Measurements from ENCODE around the gene LMNA. TPM values are rescaled to one million over a fixed set of nuclear protein-coding genes. Genes with fewer than 3 reads are reported as not detected.

The LMNA gene
- total RNA-seq (2022) (499 and 514 TPM in 2 replicates), Bru-seq, nascent RNA (percentile 80 among the genes with signal in this experiment), BruChase-seq, experiment 1, labeled RNA remaining after a 6-hour chase (percentile 87 among the genes with signal in this experiment), BruChase-seq, experiment 2, labeled RNA remaining after a 2-hour chase (percentile 79 among the genes with signal in this experiment)
- long read RNA-seq, transcript LMNA-206 (12 exons, 3,190 nt) = major isoform, 148 of 694 reads
- long read RNA-seq, partial matches to known transcripts = 488 of 694 reads
- long read RNA-seq, other reads (novel, unspliced or antisense) = 52 of 694 reads

DNA sequence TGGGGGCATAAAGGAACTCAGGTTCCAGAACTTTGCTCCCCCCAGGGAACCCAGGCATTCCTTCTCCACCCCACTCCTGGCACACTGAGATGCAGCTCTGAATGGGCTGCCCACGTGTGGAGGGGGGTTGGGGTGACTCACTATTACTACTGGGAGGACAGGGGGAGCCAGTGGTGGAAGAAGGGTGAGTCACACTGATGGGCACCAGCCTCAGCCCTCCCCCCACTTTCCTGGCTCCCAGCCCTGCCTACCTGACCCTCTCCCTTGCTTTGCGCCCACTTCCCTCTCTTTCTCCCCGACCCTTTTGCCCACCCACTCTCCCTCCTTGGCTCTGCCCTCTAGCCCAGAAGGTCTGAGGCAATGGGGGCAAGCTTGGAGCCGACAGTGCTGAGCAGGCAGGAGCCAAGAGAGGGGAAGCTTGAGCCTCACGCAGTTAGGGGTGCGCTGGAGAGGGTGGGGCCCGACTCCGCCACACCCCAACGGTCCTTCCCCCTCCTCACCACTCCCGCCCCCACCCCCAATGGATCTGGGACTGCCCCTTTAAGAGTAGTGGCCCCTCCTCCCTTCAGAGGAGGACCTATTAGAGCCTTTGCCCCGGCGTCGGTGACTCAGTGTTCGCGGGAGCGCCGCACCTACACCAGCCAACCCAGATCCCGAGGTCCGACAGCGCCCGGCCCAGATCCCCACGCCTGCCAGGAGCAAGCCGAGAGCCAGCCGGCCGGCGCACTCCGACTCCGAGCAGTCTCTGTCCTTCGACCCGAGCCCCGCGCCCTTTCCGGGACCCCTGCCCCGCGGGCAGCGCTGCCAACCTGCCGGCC, at the start of gene LMNA:
TSS of gene LMNA (plus strand) at position 611 of the 818 bp plus-strand sequence. CDS start 208 bp downstream, outside the sequence.
- no peaks in the 10 kb centered on the region for H3K9me3 Mint-ChIP-seq (ENCODE audit: low read depth, unreplicated experiment)
- TF ChIP-seq, protein P1, sequence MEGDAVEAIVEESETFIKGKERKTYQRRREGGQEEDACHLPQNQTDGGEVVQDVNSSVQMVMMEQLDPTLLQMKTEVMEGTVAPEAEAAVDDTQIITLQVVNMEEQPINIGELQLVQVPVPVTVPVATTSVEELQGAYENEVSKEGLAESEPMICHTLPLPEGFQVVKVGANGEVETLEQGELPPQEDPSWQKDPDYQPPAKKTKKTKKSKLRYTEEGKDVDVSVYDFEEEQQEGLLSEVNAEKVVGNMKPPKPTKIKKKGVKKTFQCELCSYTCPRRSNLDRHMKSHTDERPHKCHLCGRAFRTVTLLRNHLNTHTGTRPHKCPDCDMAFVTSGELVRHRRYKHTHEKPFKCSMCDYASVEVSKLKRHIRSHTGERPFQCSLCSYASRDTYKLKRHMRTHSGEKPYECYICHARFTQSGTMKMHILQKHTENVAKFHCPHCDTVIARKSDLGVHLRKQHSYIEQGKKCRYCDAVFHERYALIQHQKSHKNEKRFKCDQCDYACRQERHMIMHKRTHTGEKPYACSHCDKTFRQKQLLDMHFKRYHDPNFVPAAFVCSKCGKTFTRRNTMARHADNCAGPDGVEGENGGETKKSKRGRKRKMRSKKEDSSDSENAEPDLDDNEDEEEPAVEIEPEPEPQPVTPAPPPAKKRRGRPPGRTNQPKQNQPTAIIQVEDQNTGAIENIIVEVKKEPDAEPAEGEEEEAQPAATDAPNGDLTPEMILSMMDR (IDR thresholded peaks at IDR 0.05; ENCODE audit: unreplicated experiment) = no peak
- BruUV-seq (replicated peaks) = no TSS peak
- peaks cover 65% of the 10 kb centered on the region for H3K36me3 Mint-ChIP-seq (ENCODE audit: insufficient read depth, unreplicated experiment)
- intact Hi-C loops (cut with micrococcal nuclease; ENCODE audit: unreplicated experiment) = no loop called here
- peak within 1 kb of the TSS; percentile 85 for H3K27ac Mint-ChIP-seq (ENCODE audit: unreplicated experiment)
- peak; percentile 96 for DNase-seq
- H3K4me3 Mint-ChIP-seq (ENCODE audit: low read depth, unreplicated experiment) = peak within 1 kb of the TSS; percentile 82
- peaks cover 52% of the 10 kb centered on the region for H3K4me1 Mint-ChIP-seq (ENCODE audit: low read depth, unreplicated experiment)
- CTCF ChIA-PET = interaction anchor here (0.5 to 3.2 kb wide), 8 partner anchors 9 to 169 kb away, joined by 3 to 25 read pairs (median 6); partner anchors contain the start of gene SMG5
- no peaks in the 10 kb centered on the region for H3K27me3 Mint-ChIP-seq (ENCODE audit: unreplicated experiment)

DNA sequence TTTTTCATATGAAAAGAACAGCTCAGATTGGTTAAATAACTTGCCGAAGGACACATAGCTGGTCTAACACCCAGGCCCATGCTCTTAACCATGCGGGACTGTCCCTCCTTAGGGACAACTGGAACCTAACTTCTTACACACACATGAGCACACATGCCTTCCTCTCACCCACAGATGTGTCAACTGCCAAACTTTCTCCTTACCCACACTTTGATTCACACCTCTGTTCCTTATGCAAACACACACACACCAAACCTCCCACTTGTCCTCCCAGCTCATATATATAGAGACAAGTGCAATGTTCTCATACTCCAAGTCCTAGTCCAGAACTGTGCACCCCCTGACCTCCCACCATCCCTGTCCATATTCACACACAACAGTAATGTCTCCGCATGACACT, 49.3 kb upstream of the LMNA start:
- DNase-seq = no peak
- Mint-ChIP-seq H3K9me3 (ENCODE audit: low read depth, unreplicated experiment) (no peaks in the 10 kb centered on the region), H3K36me3 (ENCODE audit: insufficient read depth, unreplicated experiment) (peaks cover 85% of the 10 kb centered on the region), H3K27ac (ENCODE audit: unreplicated experiment) (no peak overlapping the region), H3K27me3 (ENCODE audit: unreplicated experiment) (no peaks in the 10 kb centered on the region), H3K4me1 (ENCODE audit: low read depth, unreplicated experiment) (peaks cover 41% of the 10 kb centered on the region), H3K4me3 (ENCODE audit: low read depth, unreplicated experiment) (no peak overlapping the region)
- BruUV-seq (replicated peaks) = no TSS peak
- intact Hi-C loops (cut with micrococcal nuclease; ENCODE audit: unreplicated experiment) = loop anchor here (5.0 kb wide), 1 partner anchor 123 kb away; the partner anchor contains the start of gene RXFP4
- CTCF ChIA-PET = interaction anchor here (0.6 to 2.3 kb wide), 3 partner anchors 8 to 62 kb away, joined by 3 to 7 read pairs (median 3); no protein-coding TSS in a partner anchor
- TF ChIP-seq, protein P1 (IDR thresholded peaks at IDR 0.05; ENCODE audit: unreplicated experiment) = no peak

DNA sequence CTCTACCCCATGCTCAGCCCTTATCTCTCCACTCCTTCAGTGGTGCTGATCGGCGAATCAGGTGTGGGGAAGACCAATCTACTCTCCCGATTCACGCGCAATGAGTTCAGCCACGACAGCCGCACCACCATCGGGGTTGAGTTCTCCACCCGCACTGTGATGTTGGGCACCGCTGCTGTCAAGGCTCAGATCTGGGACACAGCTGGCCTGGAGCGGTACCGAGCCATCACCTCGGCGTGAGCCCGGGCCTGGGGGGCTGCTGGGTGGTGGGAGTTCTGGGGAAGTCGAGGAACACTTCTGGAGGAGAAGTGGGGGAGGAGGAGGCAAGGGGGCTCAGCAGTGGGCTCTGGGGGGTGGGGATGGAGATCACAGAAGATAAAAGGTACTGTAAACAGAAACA, 48.6 kb upstream of the LMNA start:
- intact Hi-C loops (cut with micrococcal nuclease; ENCODE audit: unreplicated experiment) = loop anchor here (5.0 kb wide), 1 partner anchor 124 kb away; the partner anchor contains the start of gene RXFP4
- peaks cover 37% of the 10 kb centered on the region for H3K4me1 Mint-ChIP-seq (ENCODE audit: low read depth, unreplicated experiment)
- TF ChIP-seq, protein P1 (IDR thresholded peaks at IDR 0.05; ENCODE audit: unreplicated experiment) = no peak
- DNase-seq = no peak
- no TSS peak for BruUV-seq (replicated peaks)
- H3K4me3 Mint-ChIP-seq (ENCODE audit: low read depth, unreplicated experiment) = no peak overlapping the region
- H3K27me3 Mint-ChIP-seq (ENCODE audit: unreplicated experiment) = no peaks in the 10 kb centered on the region
- no peaks in the 10 kb centered on the region for H3K9me3 Mint-ChIP-seq (ENCODE audit: low read depth, unreplicated experiment)
- CTCF ChIA-PET = interaction anchor here (0.5 to 2.3 kb wide), 13 partner anchors 9 to 127 kb away, joined by 3 to 10 read pairs (median 4); partner anchors contain the start of genes LAMTOR2 and UBQLN4
- peaks cover 84% of the 10 kb centered on the region for H3K36me3 Mint-ChIP-seq (ENCODE audit: insufficient read depth, unreplicated experiment)
- H3K27ac Mint-ChIP-seq (ENCODE audit: unreplicated experiment) = no peak overlapping the region

DNA sequence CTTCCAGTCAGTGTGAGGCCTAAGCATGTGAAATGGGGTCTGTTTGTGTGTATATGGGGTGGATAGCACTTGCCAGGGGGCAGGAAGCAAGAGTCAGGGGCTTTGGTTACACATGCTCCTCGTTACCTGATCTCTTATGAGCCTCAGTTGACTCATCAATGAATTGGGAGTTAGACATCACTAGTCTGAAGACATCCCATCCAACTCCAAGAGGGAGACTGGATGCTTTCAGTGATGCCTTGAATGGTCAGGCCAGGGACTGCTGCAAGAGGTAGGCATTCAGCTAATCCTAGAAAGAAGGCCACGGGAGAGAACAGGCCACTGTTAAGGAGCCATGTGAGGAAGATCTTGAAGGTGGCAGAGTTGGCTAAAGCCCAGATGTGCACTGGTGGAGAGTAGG, 47.2 kb upstream of the LMNA start:
- TF ChIP-seq, protein P1 (IDR thresholded peaks at IDR 0.05; ENCODE audit: unreplicated experiment) = no peak
- BruUV-seq (replicated peaks) = no TSS peak
- H3K27me3 Mint-ChIP-seq (ENCODE audit: unreplicated experiment) = no peaks in the 10 kb centered on the region
- CTCF ChIA-PET = interaction anchor here (1.2 to 2.3 kb wide), 2 partner anchors 59 to 64 kb away, joined by 4 to 7 read pairs; no protein-coding TSS in a partner anchor
- H3K9me3 Mint-ChIP-seq (ENCODE audit: low read depth, unreplicated experiment) = no peaks in the 10 kb centered on the region
- peaks cover 74% of the 10 kb centered on the region for H3K36me3 Mint-ChIP-seq (ENCODE audit: insufficient read depth, unreplicated experiment)
- no peak for DNase-seq
- intact Hi-C loops (cut with micrococcal nuclease; ENCODE audit: unreplicated experiment) = loop anchor here (5.0 kb wide), 1 partner anchor 125 kb away; the partner anchor contains the start of gene RXFP4
- H3K4me3 Mint-ChIP-seq (ENCODE audit: low read depth, unreplicated experiment) = no peak overlapping the region
- peak overlapping the region; percentile 42 for H3K27ac Mint-ChIP-seq (ENCODE audit: unreplicated experiment)
- peaks cover 28% of the 10 kb centered on the region for H3K4me1 Mint-ChIP-seq (ENCODE audit: low read depth, unreplicated experiment)
